ENCODE data around the gene RAB11A. TPM values are rescaled to one million over a fixed set of nuclear protein-coding genes. Genes with fewer than 3 reads are reported as not detected.
A peak's percentile ranks its signal among the peaks of the same experiment; 100 is the strongest.
"Not testable (repeated sequence)": the region's sequence is repeated elsewhere in the genome, so short reads cannot be mapped to it uniquely, and the experiment has no call there.

The RAB11A gene
- total and polyA plus RNA-seq, 12 donors: 45.7 to 705 (median 348) TPM

GRCh38 chr15:65857718-65858402 lies 11.4 kb upstream of the RAB11A start:
- no peak overlapping the region for H3K4me3 ChIP-seq
- no peaks in the 10 kb centered on the region for H3K4me1 ChIP-seq (replicated peaks in 1 of 2)
- intact Hi-C loops (cut with DNase I): loop anchor here in 1 of 2 donors (5.0 kb wide), 1 partner anchor 221 kb away; no protein-coding TSS in a partner anchor
- WGBS, 4 donors: 76 to 83% (median 77%) methylated on average over 5 of the region's 5 CpGs
- H3K27ac ChIP-seq: no peak overlapping the region
- no peaks in the 10 kb centered on the region for H3K9me3 ChIP-seq (replicated peaks in 1 of 3)
- DNase-seq: no peak
- TF ChIP-seq CTCF (IDR thresholded peaks at IDR 0.05): no peak
- TF ChIP-seq POLR2A (IDR thresholded peaks at IDR 0.05): no peak
- H3K36me3 ChIP-seq (replicated peaks in 1 of 2): no peaks in the 10 kb centered on the region
- H3K27me3 ChIP-seq: no peaks in the 10 kb centered on the region

- 0 to 27% (median 9%) methylated on average over 1 of the region's 1 CpG for WGBS, 4 donors
These were observed 6.6 kb upstream of the RAB11A start for GRCh38 chr15:65862682-65863081.

GRCh38 chr15:65863106-65863505 lies 6.2 kb upstream of the RAB11A start:
- Histone ChIP-seq H3K9me3 (replicated peaks in 1 of 3) (no peaks in the 10 kb centered on the region), H3K4me1 (replicated peaks in 1 of 2) (no peaks in the 10 kb centered on the region), H3K27ac (no peak overlapping the region), H3K36me3 (replicated peaks in 1 of 2) (no peaks in the 10 kb centered on the region), H3K4me3 (no peak overlapping the region), H3K27me3 (no peaks in the 10 kb centered on the region)
- TF ChIP-seq POLR2A (IDR thresholded peaks at IDR 0.05) (no peak), CTCF (IDR thresholded peaks at IDR 0.05) (no peak)
- 90 to 95% (median 92%) methylated on average over 6 of the region's 6 CpGs for WGBS, 4 donors
- intact Hi-C loops (cut with DNase I): no loop called here
- no peak for DNase-seq

More at GRCh38 chr15:65862682-65863081, 6.6 kb upstream of the RAB11A start:
- H3K4me3 ChIP-seq: no peak overlapping the region
- peak in 6 of 7 donors; percentile 52 to 77 (median 74) for DNase-seq
- H3K27me3 ChIP-seq: no peaks in the 10 kb centered on the region
- no peaks in the 10 kb centered on the region for H3K36me3 ChIP-seq (replicated peaks in 1 of 2)
- intact Hi-C loops (cut with DNase I): no loop called here
- no peaks in the 10 kb centered on the region for H3K9me3 ChIP-seq (replicated peaks in 1 of 3)
- no peak overlapping the region for H3K27ac ChIP-seq
- H3K4me1 ChIP-seq (replicated peaks in 1 of 2): no peaks in the 10 kb centered on the region
- TF ChIP-seq POLR2A (IDR thresholded peaks at IDR 0.05) (no peak), CTCF (IDR thresholded peaks at IDR 0.05) (peak; percentile 21 to 56 (median 44))

- no peak overlapping the region for H3K4me3 ChIP-seq
- H3K27me3 ChIP-seq: no peaks in the 10 kb centered on the region
- no peak for DNase-seq
- intact Hi-C loops (cut with DNase I): no loop called here
- no peak overlapping the region for H3K27ac ChIP-seq
- H3K4me1 ChIP-seq (replicated peaks in 1 of 2): peaks cover 10 to 14% of the 10 kb centered on the region in 2 donors
- H3K9me3 ChIP-seq (replicated peaks in 1 of 3): no peaks in the 10 kb centered on the region
- no peak for TF ChIP-seq CTCF (IDR thresholded peaks at IDR 0.05)
- no peak for TF ChIP-seq POLR2A (IDR thresholded peaks at IDR 0.05)
- WGBS, 4 donors: 83 to 88% (median 85%) methylated on average over 3 of the region's 3 CpGs
- no peaks in the 10 kb centered on the region for H3K36me3 ChIP-seq (replicated peaks in 1 of 2)
These were observed 2.0 kb upstream of the RAB11A start for GRCh38 chr15:65867244-65867643.

- DNase-seq; intact Hi-C loops (cut with DNase I); H3K9me3 ChIP-seq (replicated peaks in 1 of 3); H3K4me3 ChIP-seq; H3K36me3 ChIP-seq (replicated peaks in 1 of 2); H3K27me3 ChIP-seq; H3K27ac ChIP-seq: not testable (repeated sequence)
- peaks cover 10 to 21% of the 10 kb centered on the region in 2 donors for H3K4me1 ChIP-seq (replicated peaks in 1 of 2)
- WGBS, 4 donors: 93 to 94% (median 93%) methylated on average over 6 of the region's 6 CpGs
These were observed 1.4 kb upstream of the RAB11A start for GRCh38 chr15:65867933-65868332.

Measured in adrenal gland (tissue), 12 donors.